Measurements from ENCODE around the gene TSPAN18. TPM values are rescaled to one million over a fixed set of nuclear protein-coding genes. Genes with fewer than 3 reads are reported as not detected.

TSPAN18 gene
- polyA plus RNA-seq, 1 experiment: 0.98 TPM

- DNase-seq (ENCODE audit: low read depth, low spot score): no peak
- H3K27me3 ChIP-seq (ENCODE audit: control insufficient read depth, insufficient read depth, low read length): peaks cover 54% of the 10 kb centered on the region
- ChIA-PET CTCF (interaction anchor here (0.7 to 1.7 kb wide), 2 partner anchors 164 to 182 kb away, joined by 3 to 24 read pairs; no protein-coding TSS in a partner anchor), POLR2A (no interaction called here)
- no peak overlapping the region for H3K4me3 ChIP-seq (ENCODE audit: low read depth, low read length)
- H3K9me3 ChIP-seq (ENCODE audit: control insufficient read depth, insufficient read depth, low read length): peaks cover 3% of the 10 kb centered on the region; the same call in 1 of the 2 replicates
- TF ChIP-seq CTCF (IDR thresholded peaks at IDR 0.05; ENCODE audit: low read depth, low read length): no peak
- H3K27ac ChIP-seq (ENCODE audit: low read depth, low read length): no peak overlapping the region
Measured at GRCh38 chr11:44729063-44729462, 2.3 kb downstream of the TSPAN18 start.

GRCh38 chr11:44729713-44730112, 3.0 kb downstream of the TSPAN18 start:
- no peak for DNase-seq (ENCODE audit: low read depth, low spot score)
- H3K27ac ChIP-seq (ENCODE audit: low read depth, low read length): no peak overlapping the region
- POLR2A ChIA-PET: no interaction called here
- H3K27me3 ChIP-seq (ENCODE audit: control insufficient read depth, insufficient read depth, low read length): peaks cover 59% of the 10 kb centered on the region
- no peak overlapping the region for H3K4me3 ChIP-seq (ENCODE audit: low read depth, low read length)
- CTCF ChIA-PET: interaction anchor here (0.6 to 1.7 kb wide), 4 partner anchors 37 to 182 kb away, joined by 3 to 24 read pairs (median 4); no protein-coding TSS in a partner anchor
- no peak for TF ChIP-seq CTCF (IDR thresholded peaks at IDR 0.05; ENCODE audit: low read depth, low read length)
- peaks cover 3% of the 10 kb centered on the region; the same call in 1 of the 2 replicates for H3K9me3 ChIP-seq (ENCODE audit: control insufficient read depth, insufficient read depth, low read length)

DNA sequence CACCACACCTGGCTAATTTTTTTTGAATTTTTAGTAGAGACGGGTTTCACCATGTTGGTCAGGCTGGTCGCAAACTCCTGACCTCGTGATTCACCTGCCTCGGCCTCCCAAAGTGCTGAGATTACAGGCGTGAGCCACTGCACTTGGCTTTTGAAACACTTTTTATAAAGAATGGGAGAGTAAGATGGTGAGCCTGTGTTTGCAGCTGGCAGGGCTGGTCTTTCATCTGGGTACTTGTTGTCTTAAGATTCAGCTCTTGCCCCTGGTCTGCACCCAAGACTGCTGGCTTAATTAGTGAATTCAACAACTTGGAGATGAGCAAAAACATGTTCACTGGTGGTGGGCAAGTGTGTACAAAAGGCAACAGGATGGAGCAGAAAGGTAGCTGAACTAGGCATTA, 4.0 kb downstream of the TSPAN18 start:
- Histone ChIP-seq H3K27me3 (ENCODE audit: control insufficient read depth, insufficient read depth, low read length) (peaks cover 55% of the 10 kb centered on the region), H3K4me3 (ENCODE audit: low read depth, low read length) (no peak overlapping the region), H3K9me3 (ENCODE audit: control insufficient read depth, insufficient read depth, low read length) (peaks cover 3% of the 10 kb centered on the region; the same call in 1 of the 2 replicates), H3K27ac (ENCODE audit: low read depth, low read length) (no peak overlapping the region)
- CTCF ChIA-PET: interaction anchor here (0.7 to 1.6 kb wide), 3 partner anchors 45 to 164 kb away, joined by 3 to 6 read pairs (median 4); no protein-coding TSS in a partner anchor
- POLR2A ChIA-PET: no interaction called here
- no peak for DNase-seq (ENCODE audit: low read depth, low spot score)
- no peak for TF ChIP-seq CTCF (IDR thresholded peaks at IDR 0.05; ENCODE audit: low read depth, low read length)

GRCh38 chr11:44731685-44732430, 5.1 kb downstream of the TSPAN18 start:
- ChIA-PET CTCF (interaction anchor here (1.6 kb wide), 2 partner anchors 44 to 163 kb away, joined by 4 to 6 read pairs; no protein-coding TSS in a partner anchor), POLR2A (no interaction called here)
- Histone ChIP-seq H3K9me3 (ENCODE audit: control insufficient read depth, insufficient read depth, low read length) (peaks cover 3% of the 10 kb centered on the region; the same call in 1 of the 2 replicates), H3K27me3 (ENCODE audit: control insufficient read depth, insufficient read depth, low read length) (peaks cover 49% of the 10 kb centered on the region), H3K4me3 (ENCODE audit: low read depth, low read length) (no peak overlapping the region), H3K27ac (ENCODE audit: low read depth, low read length) (no peak overlapping the region)
- no peak for TF ChIP-seq CTCF (IDR thresholded peaks at IDR 0.05; ENCODE audit: low read depth, low read length)
- no peak for DNase-seq (ENCODE audit: low read depth, low spot score)

DNA sequence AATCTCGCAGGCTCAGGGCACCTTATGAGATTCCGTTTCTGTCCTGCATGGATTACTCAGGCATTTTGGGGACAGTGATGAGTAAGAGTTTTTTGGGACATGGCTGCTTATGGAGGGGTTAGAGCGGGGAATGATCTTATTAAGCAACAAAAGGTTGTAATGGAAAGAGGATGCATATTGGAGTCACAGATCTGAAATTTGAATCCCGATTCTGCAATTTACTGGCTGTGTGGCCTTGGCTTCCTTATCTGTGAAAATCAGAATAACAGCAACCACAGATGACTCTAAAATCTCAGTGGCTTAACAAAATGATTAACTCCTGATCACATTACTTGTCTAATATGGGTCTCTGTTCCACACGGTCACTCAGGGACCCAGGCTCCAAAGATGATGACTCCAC, 5.8 kb downstream of the TSPAN18 start:
- ChIA-PET CTCF (no interaction called here), POLR2A (no interaction called here)

More for the DNA sequence above, 5.8 kb downstream of the TSPAN18 start:
- no peak overlapping the region for H3K4me3 ChIP-seq (ENCODE audit: low read depth, low read length)
- no peak overlapping the region for H3K27ac ChIP-seq (ENCODE audit: low read depth, low read length)
- no peak for TF ChIP-seq CTCF (IDR thresholded peaks at IDR 0.05; ENCODE audit: low read depth, low read length)
- no peak for DNase-seq (ENCODE audit: low read depth, low spot score)
- H3K9me3 ChIP-seq (ENCODE audit: control insufficient read depth, insufficient read depth, low read length): peaks cover under 1% of the 10 kb centered on the region; the same call in 1 of the 2 replicates
- peaks cover 50% of the 10 kb centered on the region for H3K27me3 ChIP-seq (ENCODE audit: control insufficient read depth, insufficient read depth, low read length)
